NCI-H2196 (cell line): ENCODE data around the gene BCAR1.
"Not testable (repeated sequence)": the region's sequence is repeated elsewhere in the genome, so short reads cannot be mapped to it uniquely, and the experiment has no call there.

Experiments
- DNase-seq: peaks from one replicate; lab custom pipeline; 2025; ENCODE audit not compliant: unreplicated experiment; lab: John Stamatoyannopoulos, UW

BCAR1 gene

DNA sequence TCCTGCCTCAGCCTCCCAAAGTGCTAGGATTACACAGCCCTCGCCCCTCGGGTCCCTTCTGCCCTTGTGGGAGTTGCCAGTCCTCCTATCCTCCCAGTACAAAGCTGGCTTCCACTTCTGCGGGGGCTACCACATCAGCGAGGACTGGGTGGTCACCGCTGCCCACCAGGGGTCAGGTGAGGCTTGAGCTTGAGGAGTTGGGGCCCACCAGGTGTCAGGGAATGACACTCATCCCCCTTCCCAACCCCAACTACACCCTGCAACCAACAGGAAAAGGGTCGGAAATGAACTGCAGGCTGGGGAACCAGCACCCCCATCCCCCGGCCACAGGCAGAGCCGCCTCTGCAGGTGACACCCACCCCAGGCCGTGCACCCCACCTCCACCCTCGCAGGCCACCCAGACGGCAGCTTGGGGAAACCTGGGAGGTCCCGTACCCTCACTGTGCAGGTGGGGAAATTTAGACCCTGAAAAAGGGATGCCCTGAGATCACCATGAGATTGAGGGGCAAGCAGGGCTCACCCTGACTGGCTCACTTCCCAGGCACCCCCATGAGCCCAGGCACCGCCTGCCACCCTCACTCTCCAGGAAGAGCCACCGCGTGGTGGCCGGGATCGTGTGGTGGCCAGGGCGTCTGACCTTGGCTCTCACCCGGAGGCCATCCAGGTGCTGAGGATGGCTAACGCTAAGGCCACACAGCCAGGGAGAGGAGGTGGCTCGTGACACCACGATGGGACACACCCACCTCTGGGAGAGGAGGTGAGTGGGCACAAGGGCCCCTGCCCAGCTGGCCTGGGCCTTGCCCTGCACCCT, 24.7 kb downstream of the BCAR1 start:
- DNase-seq: no peak

DNA sequence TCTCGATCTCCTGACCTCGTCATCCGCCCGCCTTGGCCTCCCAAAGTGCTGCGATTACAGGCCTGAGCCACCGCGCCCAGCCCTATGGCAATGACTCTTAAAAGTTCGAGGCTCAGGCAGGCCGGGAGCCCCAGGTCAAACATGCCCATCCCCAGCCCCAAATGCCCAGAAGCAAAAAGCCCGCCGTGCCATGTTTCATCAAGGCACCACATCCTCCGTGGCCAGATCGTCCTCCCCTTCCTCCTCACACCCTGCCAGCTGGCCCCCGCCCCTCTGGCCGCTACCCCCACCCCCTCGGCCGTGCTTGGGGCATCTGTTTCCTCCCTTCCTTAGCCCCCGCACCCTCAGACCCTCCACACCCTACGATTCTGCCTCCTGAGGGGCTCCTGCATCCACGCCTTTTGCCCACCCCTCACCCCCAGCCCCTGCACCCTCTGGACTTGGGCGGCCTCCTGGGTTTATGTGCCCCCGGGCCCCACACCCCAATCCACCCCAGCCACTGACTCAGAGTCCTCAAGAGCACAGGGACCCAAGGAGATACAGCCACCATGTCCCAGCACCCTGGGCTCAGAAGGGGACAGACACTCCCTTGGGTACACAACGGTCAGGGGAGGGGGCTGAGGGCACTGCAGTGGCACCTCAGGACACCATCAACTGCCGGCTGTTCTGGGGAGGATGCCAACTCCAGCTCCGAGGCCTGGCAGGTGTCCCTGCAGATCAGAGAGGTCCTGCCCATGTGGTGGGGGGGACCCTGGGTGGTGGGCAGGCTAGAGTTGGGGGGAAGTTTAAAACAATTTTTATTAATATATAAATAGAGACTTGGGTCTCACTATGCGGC, 25.5 kb downstream of the BCAR1 start:
- no peak for DNase-seq

DNA sequence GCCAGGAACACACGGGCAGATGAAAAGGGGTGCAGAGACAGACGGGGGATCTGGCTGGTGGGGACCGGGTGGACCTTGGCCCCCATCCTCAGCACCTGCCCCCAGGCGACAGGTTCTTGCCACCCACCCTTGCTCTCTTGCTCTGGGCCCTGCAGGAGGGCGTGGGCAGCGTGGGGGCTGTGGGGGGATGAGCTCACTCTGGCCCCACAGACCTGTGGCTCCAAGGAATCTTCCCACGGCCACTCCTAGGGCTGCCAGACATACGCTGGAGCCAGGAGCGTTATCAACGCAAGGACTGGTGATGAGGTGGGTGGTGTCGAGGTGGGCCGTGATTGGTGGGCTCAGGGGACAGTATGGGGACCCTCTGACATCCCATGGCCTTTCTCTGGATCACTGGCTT, 26.3 kb downstream of the BCAR1 start:
- DNase-seq: no peak

DNA sequence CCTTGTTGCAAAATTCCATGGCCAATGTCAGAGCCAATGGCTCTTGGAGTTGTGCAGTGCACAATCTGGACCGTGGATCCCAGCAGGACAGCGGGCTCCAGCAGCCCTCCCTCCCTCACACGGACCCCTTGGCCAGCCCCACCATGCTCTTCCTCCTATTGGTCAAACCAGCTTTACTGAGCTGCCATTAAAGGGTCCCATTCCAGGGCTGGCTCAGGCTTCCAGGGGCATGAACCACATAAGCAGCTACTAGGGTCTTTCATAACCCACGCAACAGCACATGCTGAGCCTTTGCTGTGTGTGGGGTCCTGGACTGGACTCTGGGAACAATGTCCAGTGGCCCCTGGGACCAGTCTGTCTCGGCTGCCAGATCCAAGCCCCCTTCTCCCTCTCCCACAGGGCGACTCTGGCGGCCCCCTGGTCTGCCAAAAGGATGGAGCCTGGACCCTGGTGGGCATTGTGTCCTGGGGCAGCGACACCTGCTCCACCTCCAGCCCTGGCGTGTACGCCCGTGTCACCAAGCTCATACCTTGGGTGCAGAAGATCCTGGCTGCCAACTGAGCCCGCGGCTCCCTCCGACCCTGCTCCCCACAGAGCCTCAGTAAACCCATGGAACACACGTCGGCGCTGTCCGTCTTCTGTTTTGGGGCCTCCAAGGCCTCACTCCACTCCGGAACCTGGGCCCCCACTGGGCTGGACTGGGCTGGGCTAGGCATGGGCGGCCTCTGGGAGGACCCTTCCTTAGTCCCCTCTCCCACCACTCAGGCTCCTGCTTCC, 26.9 kb downstream of the BCAR1 start:
- DNase-seq: no peak

DNA sequence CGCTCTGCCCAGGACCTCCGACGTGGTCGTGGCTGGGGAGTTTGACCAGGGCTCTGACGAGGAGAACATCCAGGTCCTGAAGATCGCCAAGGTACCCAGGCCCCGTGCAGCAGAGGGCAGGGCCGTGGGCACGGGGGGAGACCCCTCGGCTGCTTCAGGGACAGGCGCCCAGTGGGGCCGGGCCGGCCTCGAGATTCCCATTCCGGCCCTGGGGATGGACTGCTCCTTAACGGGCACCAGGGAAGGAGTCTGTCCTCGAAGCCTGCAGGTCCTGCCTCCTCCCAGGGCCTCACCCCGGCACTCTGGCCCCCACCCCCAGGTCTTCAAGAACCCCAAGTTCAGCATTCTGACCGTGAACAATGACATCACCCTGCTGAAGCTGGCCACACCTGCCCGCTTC, 28.3 kb downstream of the BCAR1 start:
- DNase-seq: not testable (repeated sequence)

DNA sequence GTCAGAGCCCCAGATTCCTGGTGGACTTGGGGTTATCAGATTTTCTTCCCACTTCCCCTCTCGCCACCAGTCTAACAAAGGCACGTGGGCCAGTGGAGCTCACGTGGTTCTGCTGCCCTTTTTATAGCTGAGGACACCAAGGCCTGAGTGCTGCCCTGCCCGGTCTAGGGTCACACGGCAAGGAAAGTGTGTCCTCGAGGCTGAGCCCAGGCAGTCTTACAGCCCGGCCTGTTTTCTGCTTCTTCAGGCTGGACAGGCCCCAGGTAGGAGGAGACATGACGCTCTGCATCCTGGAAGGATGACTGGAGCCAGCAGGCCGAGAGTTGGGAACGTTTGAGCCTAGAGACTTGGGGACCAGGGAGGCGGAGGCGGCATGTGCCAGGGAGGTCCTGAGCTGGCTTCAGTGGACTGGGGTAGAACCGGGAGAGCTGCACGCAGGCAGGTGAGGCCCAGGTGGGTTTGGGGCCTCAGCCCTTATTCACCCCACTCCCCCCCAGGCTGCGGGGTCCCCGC, 29.1 kb downstream of the BCAR1 start:
- DNase-seq: no peak

DNA sequence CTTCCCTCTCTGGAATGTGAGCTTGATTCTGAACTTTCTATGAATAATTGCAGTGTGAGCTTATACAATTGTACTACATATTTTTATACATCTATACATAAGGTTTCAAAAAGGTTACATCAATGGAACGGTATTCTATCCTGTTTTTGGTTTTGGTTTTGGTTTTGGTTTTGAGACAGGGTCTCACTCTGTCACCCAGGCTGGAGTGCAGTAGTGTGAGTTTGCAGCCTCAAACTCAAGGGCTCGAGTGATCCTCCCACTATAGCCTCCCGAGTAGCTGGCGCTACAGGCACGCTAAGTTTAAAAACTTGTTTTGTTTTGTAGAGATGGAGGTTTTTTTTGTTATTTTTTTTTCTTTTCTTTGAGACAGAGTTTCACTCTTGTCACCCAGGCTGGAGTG, 31.6 kb downstream of the BCAR1 start:
- DNase-seq: no peak

DNA sequence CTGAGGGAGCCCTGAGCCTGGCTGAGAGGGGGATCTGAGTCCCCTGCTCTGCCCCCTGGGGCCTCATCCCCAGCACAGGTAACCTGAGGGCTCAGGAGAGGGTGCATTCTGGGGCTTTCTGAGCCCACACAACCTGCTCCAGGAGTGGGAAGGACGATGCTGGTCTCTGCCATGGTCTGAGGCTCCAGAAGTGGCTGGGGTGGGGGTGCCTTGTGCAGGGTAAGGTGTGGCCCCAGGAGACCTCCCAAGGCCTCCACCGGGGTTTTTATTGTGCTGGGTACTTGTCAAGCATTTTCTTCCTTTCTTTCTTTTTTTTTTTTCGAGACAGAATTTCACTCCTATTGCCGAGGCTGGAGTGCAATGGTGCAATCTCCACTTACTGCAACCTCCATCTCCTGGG, 32.3 kb downstream of the BCAR1 start:
- DNase-seq: no peak

DNA sequence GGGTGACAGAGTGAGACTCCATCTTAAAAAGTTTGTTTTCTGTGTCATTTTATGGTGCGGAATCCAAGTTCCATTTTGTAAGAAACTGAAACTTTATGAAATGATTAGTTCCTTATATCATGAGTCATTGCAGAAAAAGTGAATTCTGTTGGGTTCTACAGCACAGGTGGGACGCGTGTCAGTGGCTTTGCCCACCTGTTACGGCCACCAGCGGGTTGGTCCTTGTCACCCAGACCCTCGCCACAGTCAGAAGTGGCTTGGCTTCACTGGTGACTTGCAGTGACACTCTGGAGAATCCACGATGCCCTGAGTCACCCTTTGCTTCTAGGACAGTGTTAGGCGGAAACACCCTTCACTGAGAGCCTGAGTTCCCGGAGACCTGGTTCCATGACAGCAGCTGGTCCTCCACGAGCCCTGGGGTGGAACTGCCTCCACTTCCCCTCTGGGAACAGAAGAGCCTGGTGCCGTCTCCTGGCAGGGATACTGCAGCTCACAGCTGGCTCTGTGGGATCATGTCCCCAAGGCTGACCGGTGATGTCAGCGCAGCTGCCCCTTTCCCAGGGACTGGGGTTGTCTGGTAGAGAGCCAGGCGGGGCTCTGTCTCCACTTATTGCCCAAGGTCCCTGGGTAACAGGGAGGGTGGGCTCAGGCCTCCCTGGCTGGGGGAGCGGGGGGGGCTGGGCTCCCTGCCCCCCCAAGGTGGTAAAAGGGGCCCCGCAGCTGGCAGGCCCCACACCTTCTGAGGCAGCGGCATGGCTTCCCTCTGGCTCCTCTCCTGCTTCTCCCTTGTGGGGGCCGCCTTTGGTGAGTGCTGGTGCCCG, 33.0 kb downstream of the BCAR1 start, which contains the start of gene CTRB1:
TSS of gene CTRB1 (plus strand) at position 733 of the 821 bp plus-strand sequence. CDS start at position 753, 20 bp downstream.
- no peak for DNase-seq

DNA sequence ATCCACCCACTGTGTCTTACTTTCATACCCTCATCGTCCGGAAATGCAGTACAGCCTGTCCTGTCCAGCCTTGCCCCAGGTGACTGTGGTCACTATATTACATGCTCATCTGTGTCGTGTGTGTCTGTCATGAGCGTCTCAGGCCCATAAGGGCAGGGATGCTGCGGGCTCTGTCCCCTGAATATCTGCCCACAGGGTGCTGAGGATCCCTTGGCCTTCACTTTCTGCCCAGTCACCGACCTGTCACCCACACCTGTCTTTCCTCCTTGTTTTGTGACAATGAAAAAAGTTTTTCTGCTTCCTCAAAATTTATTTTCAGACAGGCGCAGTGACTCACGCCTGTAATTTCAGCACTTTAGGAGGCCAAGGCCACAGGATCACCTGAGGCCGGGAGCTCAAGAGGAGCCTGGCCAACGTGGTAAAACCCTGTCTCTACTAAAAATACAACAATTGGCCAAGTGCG, 34.0 kb downstream of the BCAR1 start:
- DNase-seq: no peak

DNA sequence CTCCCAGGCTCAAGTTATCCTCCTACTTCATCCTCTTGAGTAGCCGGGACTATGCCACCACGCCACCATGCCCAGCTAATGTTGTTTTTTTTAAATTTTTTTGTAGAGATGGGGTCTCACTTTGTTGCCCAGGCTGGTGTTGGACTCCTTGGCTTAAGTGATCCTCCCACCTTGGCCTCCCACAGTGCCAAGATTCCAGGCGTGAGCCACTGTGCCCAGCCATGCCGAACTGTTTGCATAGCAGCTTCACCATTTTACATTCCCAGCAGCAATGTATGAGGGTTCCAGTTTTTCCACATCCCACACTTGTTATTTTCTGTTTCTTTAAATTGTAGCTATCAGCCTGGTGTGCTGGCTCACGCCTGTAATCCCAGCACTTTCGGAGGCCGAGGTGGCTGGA, 34.8 kb downstream of the BCAR1 start:
- DNase-seq: no peak

DNA sequence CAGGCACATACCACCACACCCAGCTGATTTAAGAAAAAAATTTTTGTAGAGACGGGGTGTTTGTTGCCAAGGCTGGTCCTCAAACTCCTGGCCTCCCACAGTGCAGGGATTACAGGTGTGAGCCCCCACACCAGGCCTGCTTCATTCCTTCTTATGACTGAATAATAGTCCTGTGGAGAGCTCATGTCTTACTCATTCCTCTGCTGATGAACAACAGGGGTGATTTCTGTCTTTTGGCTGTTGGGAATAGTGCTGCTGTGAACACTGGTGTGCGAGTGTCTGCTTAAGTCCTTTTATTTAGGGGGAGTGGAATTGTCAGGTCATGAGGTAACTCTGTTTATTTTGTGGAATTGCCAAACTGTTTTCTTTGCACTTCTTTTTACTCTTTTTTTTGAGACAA, 35.3 kb downstream of the BCAR1 start:
- no peak for DNase-seq

DNA sequence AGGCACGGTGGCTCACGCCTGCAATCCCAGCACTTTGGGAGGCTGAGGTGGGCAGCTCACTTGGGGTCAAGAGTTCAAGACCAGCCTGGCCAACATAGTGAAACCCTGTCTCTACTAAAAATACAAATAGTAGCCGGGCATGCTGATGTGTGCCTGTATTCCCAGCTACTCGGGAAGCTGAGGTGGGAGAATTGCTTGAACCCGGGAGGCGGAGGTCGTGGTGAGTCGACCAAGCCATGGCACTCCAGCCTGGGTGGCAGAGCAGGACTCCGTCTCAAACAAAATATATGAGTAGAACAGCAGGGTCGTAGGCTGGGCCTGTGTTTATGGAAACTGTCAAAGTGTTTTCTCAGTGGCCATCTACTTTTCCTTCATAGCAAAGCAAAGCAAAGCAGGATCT, 40.1 kb downstream of the BCAR1 start:
- not testable (repeated sequence) for DNase-seq

DNA sequence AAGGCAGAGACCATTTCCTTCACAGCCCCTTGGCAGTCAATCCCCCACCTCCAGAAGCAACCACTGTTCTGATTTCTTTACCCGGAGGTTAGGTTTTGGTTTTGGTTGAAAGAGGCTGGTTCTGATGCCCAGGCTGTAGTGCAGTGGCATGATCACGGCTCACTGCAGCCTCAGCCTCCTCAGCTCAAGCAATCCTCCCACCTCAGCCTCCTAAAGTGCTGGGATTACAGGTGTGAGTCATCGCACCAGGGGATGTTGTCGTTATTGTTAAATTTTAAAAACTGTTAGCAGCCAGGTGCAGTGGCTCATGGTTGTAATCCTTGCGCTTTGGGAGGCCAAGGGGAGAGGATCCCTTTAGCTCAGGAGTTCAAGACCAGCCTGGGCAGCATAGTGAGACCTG, 41.5 kb downstream of the BCAR1 start:
- DNase-seq: no peak

DNA sequence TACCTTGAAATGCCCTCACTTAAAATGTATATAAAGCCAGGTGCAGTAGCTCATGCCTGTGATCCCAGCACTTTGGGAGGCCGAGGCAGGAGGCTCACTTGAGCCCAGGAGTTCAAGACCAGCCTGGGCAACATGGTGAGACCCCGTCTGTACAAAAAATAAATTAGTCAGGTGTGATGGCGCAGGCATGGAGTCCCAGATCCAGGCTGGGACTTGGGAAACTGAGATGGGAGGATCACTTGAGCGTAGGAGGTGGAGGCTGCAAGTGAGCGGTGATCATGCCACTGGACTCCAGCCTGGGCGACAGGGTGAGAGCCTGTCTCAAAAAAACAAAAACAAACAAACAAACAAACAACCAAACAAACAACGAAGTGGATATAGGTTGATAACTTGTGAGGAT, 41.9 kb downstream of the BCAR1 start:
- DNase-seq: not testable (repeated sequence)

DNA sequence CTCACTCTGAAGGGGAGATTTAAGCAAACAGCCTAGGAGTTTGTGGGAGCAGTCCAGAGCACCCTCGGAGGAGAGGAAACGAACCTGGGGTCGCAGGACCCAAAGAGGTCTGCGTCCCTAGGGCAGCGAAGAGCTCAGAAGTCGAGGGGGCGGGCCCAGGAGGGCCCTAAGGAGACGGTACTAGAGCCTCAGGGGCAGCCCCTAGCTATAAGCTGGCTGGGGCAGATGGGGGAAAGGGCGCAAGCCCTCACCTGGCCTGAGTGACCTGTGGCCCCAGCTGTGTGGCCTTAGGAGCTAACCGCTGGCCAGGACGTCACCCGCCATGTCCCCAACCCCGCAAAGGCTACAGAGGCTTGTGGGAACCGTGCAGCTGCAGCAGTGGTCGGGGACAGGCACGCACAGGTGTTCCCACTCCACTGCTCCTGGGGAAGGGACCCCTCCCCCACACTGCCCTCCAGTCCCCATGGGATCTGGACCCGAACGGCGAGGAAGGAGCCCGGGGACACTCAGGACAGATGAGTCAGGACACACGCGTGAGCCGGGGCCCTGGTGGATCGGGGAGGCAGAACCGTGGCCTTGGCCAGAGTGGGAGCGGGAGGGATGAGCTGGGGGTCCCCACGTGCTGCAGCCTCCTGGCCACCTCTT, 42.4 kb downstream of the BCAR1 start:
- no peak for DNase-seq

DNA sequence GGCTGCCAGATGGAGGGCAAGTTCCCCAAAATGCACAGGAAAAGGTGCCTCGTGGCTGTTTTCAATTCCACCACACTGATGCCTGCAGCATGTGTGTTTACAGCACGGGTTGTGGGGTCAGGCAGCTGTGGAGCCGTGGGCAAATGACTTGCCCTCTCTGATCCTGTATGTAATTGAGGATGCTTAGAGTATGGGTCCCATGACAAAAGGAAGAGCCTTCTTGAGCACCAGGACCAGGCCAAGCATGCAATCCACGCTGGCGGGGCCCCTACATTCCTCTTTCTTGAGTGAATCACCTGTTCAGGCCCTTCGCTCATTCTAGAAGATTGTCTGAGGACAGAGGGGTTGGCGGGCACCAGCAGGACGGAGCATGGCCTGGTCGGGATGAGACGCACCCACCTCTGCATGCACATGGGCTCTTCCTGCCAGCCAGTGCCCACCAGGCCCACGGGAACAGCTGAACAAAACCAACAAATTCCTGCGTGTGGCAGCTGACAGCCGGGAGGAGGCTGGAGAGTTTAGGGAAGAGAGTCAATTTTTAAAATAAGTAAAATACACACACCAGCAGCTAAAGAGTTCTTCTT, 43.1 kb downstream of the BCAR1 start:
- no peak for DNase-seq

DNA sequence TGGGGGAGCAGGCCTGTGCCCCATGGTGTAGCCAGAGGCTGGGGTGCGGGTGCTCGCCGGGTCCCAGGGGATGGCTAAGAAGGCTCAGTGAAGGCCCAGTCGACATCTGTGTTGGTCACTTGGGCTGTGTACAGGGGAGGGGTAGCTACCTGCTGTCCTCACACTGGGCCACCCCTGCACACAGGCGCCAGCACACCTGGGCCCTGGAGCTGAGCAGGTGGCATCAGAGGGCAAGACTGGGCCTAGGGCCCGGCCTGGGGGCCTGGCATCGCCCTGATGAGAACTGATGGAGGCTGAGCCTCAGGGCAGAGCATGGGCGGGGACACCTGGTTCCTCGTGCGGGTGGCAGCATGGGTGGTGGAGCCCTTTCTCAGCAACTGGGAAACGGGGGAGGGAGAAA, 43.6 kb downstream of the BCAR1 start:
- no peak for DNase-seq

DNA sequence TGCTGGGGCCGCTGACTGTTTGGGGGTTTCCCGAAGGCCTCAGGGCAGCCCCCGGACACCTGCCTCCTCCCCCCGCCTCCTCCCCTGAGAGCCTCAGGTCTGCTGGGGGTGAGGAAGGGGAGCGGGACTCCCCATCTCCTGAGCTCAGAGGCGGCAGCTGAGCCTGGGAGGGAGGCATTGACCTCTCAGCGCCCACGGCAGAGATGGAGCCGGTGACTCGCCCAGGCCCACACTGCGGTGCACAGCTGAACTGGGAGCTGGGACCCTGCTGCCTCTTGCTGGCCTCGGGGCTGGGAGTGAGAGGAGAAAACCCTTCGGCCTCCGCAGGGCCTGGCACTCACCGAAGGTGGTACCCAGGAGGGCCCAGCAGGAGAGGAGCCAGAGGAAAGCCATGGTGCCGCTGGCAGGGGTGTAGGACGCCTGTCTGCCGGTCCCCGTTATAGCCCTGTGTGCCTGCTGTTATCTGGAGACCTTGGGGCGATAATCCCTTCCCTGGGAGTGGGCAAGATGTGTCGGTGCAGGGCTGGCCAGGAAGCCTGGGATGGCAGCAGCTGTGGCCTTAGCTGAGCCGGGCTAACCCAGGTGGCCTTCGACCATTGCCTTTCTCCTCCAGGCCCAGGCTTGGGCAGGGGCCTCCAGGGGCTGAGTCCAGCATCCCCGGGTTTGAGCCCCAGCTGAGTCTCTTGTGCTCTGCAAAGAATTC, 44.5 kb downstream of the BCAR1 start, which contains the start of gene CTRB2:
TSS of gene CTRB2 (minus strand) at position 413 of the 703 bp plus-strand sequence. CDS start at position 393, 20 bp downstream.
- no peak for DNase-seq
